ENCODE measurements around the gene RAB34.

RAB34 gene

GRCh38 chr17:28720247-28720996, 2.8 kb upstream of the RAB34 start:
- no peaks in the 10 kb centered on the region for H3K9me2 ChIP-seq (replicated peaks; ENCODE audit: low read depth, low read length)
- peaks cover 46% of the 10 kb centered on the region; the same call in 1 of the 2 replicates for H3K36me3 ChIP-seq (ENCODE audit: insufficient read depth, low read length)
- H3K4me1 ChIP-seq (ENCODE audit: insufficient read depth, low read length, poor library complexity, severe bottlenecking): peaks cover 22% of the 10 kb centered on the region
- TF ChIP-seq EZH2phosphoT487 (IDR thresholded peaks at IDR 0.05; ENCODE audit: borderline replicate concordance): no peak
- TF ChIP-seq CTCF (conservative IDR thresholded peaks at IDR 0.05; ENCODE audit: low read length): peak; percentile 31
- peaks cover 6% of the 10 kb centered on the region for H3K27me3 ChIP-seq (ENCODE audit: insufficient read depth, low read length, poor library complexity, severe bottlenecking)
- H3K4me2 ChIP-seq (ENCODE audit: low read depth, low read length, poor library complexity, severe bottlenecking): peak overlapping the region; percentile 99
- H2AFZ ChIP-seq (ENCODE audit: low read length): no peak overlapping the region
- peaks cover 44% of the 10 kb centered on the region for H4K20me1 ChIP-seq (ENCODE audit: insufficient read depth, low read length, poor library complexity, severe bottlenecking)
- peak overlapping the region; percentile 98 for H3K4me3 ChIP-seq (ENCODE audit: low read length, poor library complexity, severe bottlenecking)
- H3K9ac ChIP-seq (ENCODE audit: low read depth, low read length, poor library complexity, severe bottlenecking): peak overlapping the region; percentile 99
- peaks cover 25% of the 10 kb centered on the region for H3F3A ChIP-seq (ENCODE audit: low read depth)
- no peaks in the 10 kb centered on the region for H3K9me3 ChIP-seq (ENCODE audit: insufficient read depth, low read depth, low read length)
- peaks cover 39% of the 10 kb centered on the region for H3K79me2 ChIP-seq (ENCODE audit: insufficient read depth, low read length)

- Histone ChIP-seq H3K9me3 (ENCODE audit: insufficient read depth, low read depth, low read length) (no peaks in the 10 kb centered on the region), H3K9me2 (replicated peaks; ENCODE audit: low read depth, low read length) (no peaks in the 10 kb centered on the region), H3K36me3 (ENCODE audit: insufficient read depth, low read length) (peaks cover 32% of the 10 kb centered on the region; the same call in 1 of the 2 replicates), H3K9ac (ENCODE audit: low read depth, low read length, poor library complexity, severe bottlenecking) (peak overlapping the region; percentile 99), H3K27me3 (ENCODE audit: insufficient read depth, low read length, poor library complexity, severe bottlenecking) (peaks cover 6% of the 10 kb centered on the region), H3K4me3 (ENCODE audit: low read length, poor library complexity, severe bottlenecking) (peak overlapping the region; percentile 98), H4K20me1 (ENCODE audit: insufficient read depth, low read length, poor library complexity, severe bottlenecking) (peaks cover 36% of the 10 kb centered on the region), H3K79me2 (ENCODE audit: insufficient read depth, low read length) (peaks cover 39% of the 10 kb centered on the region), H2AFZ (ENCODE audit: low read length) (peak overlapping the region; percentile 85), H3K4me2 (ENCODE audit: low read depth, low read length, poor library complexity, severe bottlenecking) (peak overlapping the region; percentile 73), H3F3A (ENCODE audit: low read depth) (peaks cover 12% of the 10 kb centered on the region; the same call in 1 of the 2 replicates), H3K4me1 (ENCODE audit: insufficient read depth, low read length, poor library complexity, severe bottlenecking) (peaks cover 22% of the 10 kb centered on the region)
- TF ChIP-seq CTCF (conservative IDR thresholded peaks at IDR 0.05; ENCODE audit: low read length) (no peak), EZH2phosphoT487 (IDR thresholded peaks at IDR 0.05; ENCODE audit: borderline replicate concordance) (no peak)
These were observed 1.4 kb upstream of the RAB34 start for GRCh38 chr17:28719021-28719433.

- peaks cover 28% of the 10 kb centered on the region; the same call in 1 of the 2 replicates for H3K36me3 ChIP-seq (ENCODE audit: insufficient read depth, low read length)
These were observed 809 bp upstream of the RAB34 start for GRCh38 chr17:28718333-28719020.

More at GRCh38 chr17:28718333-28719020, 809 bp upstream of the RAB34 start:
- H4K20me1 ChIP-seq (ENCODE audit: insufficient read depth, low read length, poor library complexity, severe bottlenecking): peaks cover 35% of the 10 kb centered on the region
- peaks cover 7% of the 10 kb centered on the region; the same call in 1 of the 2 replicates for H3F3A ChIP-seq (ENCODE audit: low read depth)
- H3K9ac ChIP-seq (ENCODE audit: low read depth, low read length, poor library complexity, severe bottlenecking): no peak overlapping the region
- peaks cover 6% of the 10 kb centered on the region for H3K27me3 ChIP-seq (ENCODE audit: insufficient read depth, low read length, poor library complexity, severe bottlenecking)
- no peaks in the 10 kb centered on the region for H3K9me2 ChIP-seq (replicated peaks; ENCODE audit: low read depth, low read length)
- peaks cover 37% of the 10 kb centered on the region for H3K79me2 ChIP-seq (ENCODE audit: insufficient read depth, low read length)
- H3K4me2 ChIP-seq (ENCODE audit: low read depth, low read length, poor library complexity, severe bottlenecking): peak overlapping the region; percentile 73
- H3K4me3 ChIP-seq (ENCODE audit: low read length, poor library complexity, severe bottlenecking): no peak overlapping the region
- TF ChIP-seq CTCF (conservative IDR thresholded peaks at IDR 0.05; ENCODE audit: low read length) (no peak), EZH2phosphoT487 (IDR thresholded peaks at IDR 0.05; ENCODE audit: borderline replicate concordance) (no peak)
- no peak overlapping the region for H2AFZ ChIP-seq (ENCODE audit: low read length)
- no peaks in the 10 kb centered on the region for H3K9me3 ChIP-seq (ENCODE audit: insufficient read depth, low read depth, low read length)
- peaks cover 22% of the 10 kb centered on the region for H3K4me1 ChIP-seq (ENCODE audit: insufficient read depth, low read length, poor library complexity, severe bottlenecking)
